Osteocyte (in vitro differentiated cells): ENCODE results near the gene CSH2. TPM values are rescaled to one million over a fixed set of nuclear protein-coding genes. Genes with fewer than 3 reads are reported as not detected.
"Not testable (repeated sequence)": the region's sequence is repeated elsewhere in the genome, so short reads cannot be mapped to it uniquely, and the experiment has no call there.

Experiments used
- DNase-seq: peaks from one replicate; pipeline ENCODE4 v3.0.0; 2021; ENCODE audit warnings: mixed read lengths; ENCODE audit not compliant: unreplicated experiment; ENCODE audit errors: extremely low spot score
- H3K27ac Mint-ChIP-seq: one replicate; pipeline ENCODE4 v1.8.0; 2021; ENCODE audit warnings: mild to moderate bottlenecking, mixed read lengths; ENCODE audit not compliant: unreplicated experiment
- H3K27me3 Mint-ChIP-seq: one replicate; pipeline ENCODE4 v1.8.0; 2021; ENCODE audit warnings: mixed read lengths; ENCODE audit not compliant: unreplicated experiment
- H3K36me3 Mint-ChIP-seq: one replicate; pipeline ENCODE4 v1.8.0; 2021; ENCODE audit warnings: mixed read lengths; ENCODE audit not compliant: unreplicated experiment
- H3K4me1 Mint-ChIP-seq: one replicate; pipeline ENCODE4 v1.8.0; 2021; ENCODE audit warnings: mixed read lengths; ENCODE audit not compliant: unreplicated experiment
- H3K4me3 Mint-ChIP-seq: one replicate; pipeline ENCODE4 v1.8.0; 2021; ENCODE audit warnings: mild to moderate bottlenecking, moderate library complexity, mixed read lengths; ENCODE audit not compliant: unreplicated experiment
- H3K9me3 Mint-ChIP-seq: one replicate; pipeline ENCODE4 v1.8.0; 2021; ENCODE audit warnings: mixed read lengths; ENCODE audit not compliant: unreplicated experiment
- CTCF ChIP-seq: fragments of 200-600 bp; sonication (generic); IDR thresholded peaks from 2 replicates; pipeline ENCODE4 v1.5.0; 2021; ENCODE audit warnings: antibody characterized with exemption, mild to moderate bottlenecking, moderate library complexity
- long read RNA-seq: library from polyadenylated mRNA; unstranded; transcript quantifications from one replicate; pipeline ENCODE4 v2.0.0, GENCODE V29; 2021
- total RNA-seq: library from RNA; stranded (reverse); gene quantifications from 2 replicates; pipeline ENCODE4 v1.2.1, GENCODE V29; 2021

The CSH2 gene
- not detected in 2 replicates for total RNA-seq
- long read RNA-seq: 0 reads

GRCh38 chr17:63873577-63873976, at the start of gene CSH2:
Gene CSH2 (minus strand): TSS chr17:63873677. CDS start chr17:63873614, 63 bp downstream.
- H3K9me3 Mint-ChIP-seq, H3K4me3 Mint-ChIP-seq, H3K27ac Mint-ChIP-seq, DNase-seq, H3K36me3 Mint-ChIP-seq, H3K4me1 Mint-ChIP-seq: not testable (repeated sequence)
- H3K27me3 Mint-ChIP-seq: peaks cover 40% of the 10 kb centered on the region

GRCh38 chr17:63922402-63922801, 48.9 kb upstream of the CSH2 start:
- peaks cover 19% of the 10 kb centered on the region for H3K27me3 Mint-ChIP-seq
- H3K9me3 Mint-ChIP-seq, H3K4me3 Mint-ChIP-seq, H3K4me1 Mint-ChIP-seq, H3K36me3 Mint-ChIP-seq, H3K27ac Mint-ChIP-seq, DNase-seq: not testable (repeated sequence)

GRCh38 chr17:63920779-63921178, 47.3 kb upstream of the CSH2 start:
- not testable (repeated sequence) for H3K27ac Mint-ChIP-seq, DNase-seq
- peaks cover 34% of the 10 kb centered on the region for H3K27me3 Mint-ChIP-seq

GRCh38 chr17:63920050-63920449, 46.6 kb upstream of the CSH2 start:
- not testable (repeated sequence) for H3K4me3 Mint-ChIP-seq, DNase-seq, H3K36me3 Mint-ChIP-seq, H3K4me1 Mint-ChIP-seq, H3K9me3 Mint-ChIP-seq, H3K27ac Mint-ChIP-seq
- H3K27me3 Mint-ChIP-seq: peaks cover 36% of the 10 kb centered on the region

More at GRCh38 chr17:63920779-63921178, 47.3 kb upstream of the CSH2 start:
- not testable (repeated sequence) for H3K4me3 Mint-ChIP-seq, H3K4me1 Mint-ChIP-seq, H3K9me3 Mint-ChIP-seq, H3K36me3 Mint-ChIP-seq

- H3K27ac Mint-ChIP-seq: no peak overlapping the region
- no peaks in the 10 kb centered on the region for H3K9me3 Mint-ChIP-seq
- peak; percentile 85 for TF ChIP-seq CTCF
- H3K4me1 Mint-ChIP-seq: peaks cover 3% of the 10 kb centered on the region
- H3K27me3 Mint-ChIP-seq: peaks cover 41% of the 10 kb centered on the region
- H3K4me3 Mint-ChIP-seq: no peak overlapping the region
- no peak for DNase-seq
- no peaks in the 10 kb centered on the region for H3K36me3 Mint-ChIP-seq
Observed at GRCh38 chr17:63919311-63919723, 45.8 kb upstream of the CSH2 start.

- H3K4me1 Mint-ChIP-seq, H3K9me3 Mint-ChIP-seq, DNase-seq, H3K27ac Mint-ChIP-seq, H3K4me3 Mint-ChIP-seq, H3K36me3 Mint-ChIP-seq: not testable (repeated sequence)
- H3K27me3 Mint-ChIP-seq: peaks cover 43% of the 10 kb centered on the region
Observed at GRCh38 chr17:63918789-63919305, 45.4 kb upstream of the CSH2 start, which contains the start of gene GH1. Gene GH1 (minus strand): TSS chr17:63918839. CDS start chr17:63918776, 63 bp downstream.

GRCh38 chr17:63918305-63918704, 44.8 kb upstream of the CSH2 start:
- Mint-ChIP-seq H3K4me3 (no peak overlapping the region), H3K27ac (no peak overlapping the region), H3K9me3 (no peaks in the 10 kb centered on the region), H3K36me3 (no peaks in the 10 kb centered on the region), H3K27me3 (peaks cover 43% of the 10 kb centered on the region), H3K4me1 (peaks cover 3% of the 10 kb centered on the region)
- TF ChIP-seq CTCF: no peak
- DNase-seq: no peak
